Endodermal cell (in vitro differentiated cells): ENCODE data around the gene ELL2. TPM values are rescaled to one million over a fixed set of nuclear protein-coding genes. Genes with fewer than 3 reads are reported as not detected.
"Not testable (repeated sequence)": the region's sequence is repeated elsewhere in the genome, so short reads cannot be mapped to it uniquely, and the experiment has no call there.

Experiments used
- DNase-seq: peaks from one replicate; pipeline ENCODE4 v3.0.0-alpha.2; 2017
- H3K27ac ChIP-seq: 2 replicates; pipeline ENCODE4 v1.5.1; 2013; ENCODE audit warnings: mild to moderate bottlenecking, low read depth, low read length, moderate library complexity
- H3K27me3 ChIP-seq: 2 replicates; pipeline ENCODE4 v1.6.1; 2013; ENCODE audit warnings: mild to moderate bottlenecking, low read length, moderate library complexity; ENCODE audit not compliant: insufficient read depth, control insufficient read depth, poor library complexity, severe bottlenecking
- H3K36me3 ChIP-seq: 2 replicates; pipeline ENCODE4 v1.7.0; 2013; ENCODE audit warnings: mild to moderate bottlenecking, low read length, moderate library complexity; ENCODE audit not compliant: control insufficient read depth, insufficient read depth
- H3K4me1 ChIP-seq: one replicate; pipeline ENCODE4 v1.7.0; 2013; ENCODE audit warnings: low read length; ENCODE audit not compliant: control insufficient read depth, insufficient read depth
- H3K4me3 ChIP-seq: 2 replicates; pipeline ENCODE4 v1.5.1; 2013; ENCODE audit warnings: mild to moderate bottlenecking, low read length, moderate library complexity
- H3K9ac ChIP-seq: 2 replicates; pipeline ENCODE4 v1.6.1; 2013; ENCODE audit warnings: mild to moderate bottlenecking, low read length, moderate library complexity; ENCODE audit not compliant: poor library complexity, severe bottlenecking; ENCODE audit errors: extremely low read depth
- H3K9me3 ChIP-seq: 2 replicates; pipeline ENCODE4 v1.6.1; 2013; ENCODE audit warnings: mild to moderate bottlenecking, low read length, moderate library complexity; ENCODE audit not compliant: control insufficient read depth
- H3K27ac Mint-ChIP-seq: 2 replicates; pipeline ENCODE4 v1.8.0; 2020; ENCODE audit warnings: mixed read lengths
- H3K27me3 Mint-ChIP-seq: 2 replicates; pipeline ENCODE4 v1.8.0; 2021; ENCODE audit warnings: mild to moderate bottlenecking, mixed read lengths; ENCODE audit not compliant: insufficient read depth
- H3K36me3 Mint-ChIP-seq: 2 replicates; pipeline ENCODE4 v1.8.0; 2020; ENCODE audit warnings: low read depth, mixed read lengths
- H3K4me1 Mint-ChIP-seq: 2 replicates; pipeline ENCODE4 v1.8.0; 2020; ENCODE audit warnings: mixed read lengths
- H3K4me3 Mint-ChIP-seq: 2 replicates; pipeline ENCODE4 v1.8.0; 2020; ENCODE audit warnings: mild to moderate bottlenecking, moderate library complexity, mixed read lengths
- H3K9me3 Mint-ChIP-seq: 2 replicates; pipeline ENCODE4 v1.8.0; 2020; ENCODE audit warnings: mild to moderate bottlenecking, mixed read lengths
- CTCF ChIP-seq: fragments of 200-600 bp; sonication (generic); conservative IDR thresholded peaks from 2 replicates; pipeline ENCODE4 v1.5.0; 2021; ENCODE audit warnings: antibody characterized with exemption, mild to moderate bottlenecking
- WGBS, 2 experiments: methylation state at CpG; one replicate each; pipeline versions ENCODE4 v1.1.5 to v1.1.7; 2013; ENCODE audit warnings: missing lambda C conversion rate in 2 of 2, mixed read lengths in 1 of 2; ENCODE audit not compliant: insufficient coverage in 1 of 2, insufficient read length in 1 of 2; 5-methylcytosine and 5-hydroxymethylcytosine counted together
- total RNA-seq, 2 donors: library from RNA; stranded (reverse); fragmentation: NEBNext Ultra II Directional in 1 of 2; extraction: Animal tissue kit (Norgen Biotek cat#: 25700) in 1 of 2; gene quantifications; 2 replicates in 1 of 2; 3 replicates in 1 of 2; pipeline ENCODE4 v1.2.1, GENCODE V29; 2021

The ELL2 gene
- total RNA-seq, 2 donors from 2014 or later = 28.6 to 44.1 TPM

GRCh38 chr5:95856501-95856981 lies 105.1 kb downstream of the ELL2 start:
- no peaks in the 10 kb centered on the region for H3K36me3 ChIP-seq
- Mint-ChIP-seq H3K27me3 (no peaks in the 10 kb centered on the region), H3K4me3 (no peak overlapping the region), H3K9me3 (peaks cover 5% of the 10 kb centered on the region), H3K36me3 (no peaks in the 10 kb centered on the region), H3K27ac (no peak overlapping the region), H3K4me1 (peaks cover 36% of the 10 kb centered on the region)
- no peak overlapping the region for H3K27ac ChIP-seq
- peaks cover 10% of the 10 kb centered on the region for H3K4me1 ChIP-seq
- no peak for DNase-seq
- WGBS, 2 experiments = 89 to 93% methylated on average over 4 to 7 of the region's 7 CpGs
- no peak overlapping the region for H3K9ac ChIP-seq
- no peak overlapping the region for H3K4me3 ChIP-seq
- no peaks in the 10 kb centered on the region for H3K27me3 ChIP-seq
- TF ChIP-seq CTCF = no peak
- no peaks in the 10 kb centered on the region for H3K9me3 ChIP-seq

GRCh38 chr5:95853490-95853889 lies 108.2 kb downstream of the ELL2 start:
- no peak overlapping the region for H3K4me3 Mint-ChIP-seq
- Histone ChIP-seq H3K9ac (no peak overlapping the region), H3K36me3 (no peaks in the 10 kb centered on the region), H3K4me3 (no peak overlapping the region), H3K27me3 (no peaks in the 10 kb centered on the region), H3K27ac (no peak overlapping the region), H3K4me1 (peaks cover 8% of the 10 kb centered on the region), H3K9me3 (no peaks in the 10 kb centered on the region)
- no peaks in the 10 kb centered on the region for H3K36me3 Mint-ChIP-seq
- no peak for DNase-seq
- WGBS, 2 experiments = 92% methylated on average over 3 of the region's 3 CpGs; no CpG with 5 or more reads in 1 of the 2 experiments
- no peaks in the 10 kb centered on the region for H3K27me3 Mint-ChIP-seq
- TF ChIP-seq CTCF = no peak
- H3K9me3 Mint-ChIP-seq = peaks cover 8% of the 10 kb centered on the region
- no peak overlapping the region for H3K27ac Mint-ChIP-seq
- H3K4me1 Mint-ChIP-seq = peaks cover 12% of the 10 kb centered on the region

- DNase-seq = no peak
- no peaks in the 10 kb centered on the region for H3K36me3 Mint-ChIP-seq
- no peak overlapping the region for H3K4me3 Mint-ChIP-seq
- peaks cover 5% of the 10 kb centered on the region for H3K4me1 Mint-ChIP-seq
- H3K4me3 ChIP-seq = no peak overlapping the region
- no peaks in the 10 kb centered on the region for H3K9me3 ChIP-seq
- H3K27me3 Mint-ChIP-seq = no peaks in the 10 kb centered on the region
- TF ChIP-seq CTCF = no peak
- H3K27ac Mint-ChIP-seq = no peak overlapping the region
- H3K27me3 ChIP-seq = no peaks in the 10 kb centered on the region
- H3K27ac ChIP-seq = no peak overlapping the region
- H3K36me3 ChIP-seq = no peaks in the 10 kb centered on the region
- WGBS, 2 experiments = 83 to 95% methylated on average over 1 to 5 of the region's 5 CpGs
- H3K9me3 Mint-ChIP-seq = peaks cover 8% of the 10 kb centered on the region
- H3K4me1 ChIP-seq = peaks cover 6% of the 10 kb centered on the region
- no peak overlapping the region for H3K9ac ChIP-seq
Observed at GRCh38 chr5:95852567-95852966, 109.1 kb downstream of the ELL2 start.

GRCh38 chr5:95851141-95851540 lies 110.5 kb downstream of the ELL2 start:
- 97 to 98% methylated on average over 10 to 34 of the region's 34 CpGs for WGBS, 2 experiments
- not testable (repeated sequence) for H3K9me3 ChIP-seq, H3K4me1 Mint-ChIP-seq, H3K9me3 Mint-ChIP-seq, DNase-seq, H3K27me3 ChIP-seq, H3K4me3 Mint-ChIP-seq, H3K9ac ChIP-seq, H3K36me3 ChIP-seq, H3K27ac Mint-ChIP-seq, H3K27me3 Mint-ChIP-seq, H3K36me3 Mint-ChIP-seq, H3K4me3 ChIP-seq, H3K27ac ChIP-seq, H3K4me1 ChIP-seq
